HG03039 (cell line): Measurements from ENCODE around the gene SLC43A3.
"Not testable (repeated sequence)": the region's sequence is repeated elsewhere in the genome, so short reads cannot be mapped to it uniquely, and the experiment has no call there.

Experiments
- ATAC-seq: cut with Tn5 transposase; IDR thresholded peaks from one replicate; pipeline ENCODE4 v1.9.1; 2021; ENCODE audit warnings: mild to moderate bottlenecking, moderate library complexity; ENCODE audit not compliant: unreplicated experiment

The SLC43A3 gene

GRCh38 chr11:57361420-57361819, 65.5 kb downstream of the SLC43A3 start:
- not testable (repeated sequence) for ATAC-seq

DNA sequence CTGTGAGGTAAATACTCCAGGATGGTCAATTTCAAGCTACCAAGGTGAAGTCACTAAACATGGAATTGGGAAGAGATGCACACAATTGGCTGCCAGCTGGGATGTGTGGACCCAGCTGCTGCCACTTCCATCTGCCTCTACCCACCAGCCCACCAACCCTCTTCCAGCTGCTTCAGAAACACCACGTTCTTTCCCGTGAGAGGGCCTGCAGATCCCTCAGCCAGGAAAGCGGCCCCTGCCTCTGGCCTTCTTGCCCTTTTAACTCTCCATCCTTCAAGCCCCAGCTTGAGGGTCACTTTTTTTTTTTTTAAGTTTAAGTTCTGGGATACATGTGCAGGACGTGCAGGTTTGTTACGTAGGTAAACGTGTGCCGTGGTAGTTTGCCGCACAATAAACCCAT, 65.9 kb downstream of the SLC43A3 start:
- no peak for ATAC-seq

DNA sequence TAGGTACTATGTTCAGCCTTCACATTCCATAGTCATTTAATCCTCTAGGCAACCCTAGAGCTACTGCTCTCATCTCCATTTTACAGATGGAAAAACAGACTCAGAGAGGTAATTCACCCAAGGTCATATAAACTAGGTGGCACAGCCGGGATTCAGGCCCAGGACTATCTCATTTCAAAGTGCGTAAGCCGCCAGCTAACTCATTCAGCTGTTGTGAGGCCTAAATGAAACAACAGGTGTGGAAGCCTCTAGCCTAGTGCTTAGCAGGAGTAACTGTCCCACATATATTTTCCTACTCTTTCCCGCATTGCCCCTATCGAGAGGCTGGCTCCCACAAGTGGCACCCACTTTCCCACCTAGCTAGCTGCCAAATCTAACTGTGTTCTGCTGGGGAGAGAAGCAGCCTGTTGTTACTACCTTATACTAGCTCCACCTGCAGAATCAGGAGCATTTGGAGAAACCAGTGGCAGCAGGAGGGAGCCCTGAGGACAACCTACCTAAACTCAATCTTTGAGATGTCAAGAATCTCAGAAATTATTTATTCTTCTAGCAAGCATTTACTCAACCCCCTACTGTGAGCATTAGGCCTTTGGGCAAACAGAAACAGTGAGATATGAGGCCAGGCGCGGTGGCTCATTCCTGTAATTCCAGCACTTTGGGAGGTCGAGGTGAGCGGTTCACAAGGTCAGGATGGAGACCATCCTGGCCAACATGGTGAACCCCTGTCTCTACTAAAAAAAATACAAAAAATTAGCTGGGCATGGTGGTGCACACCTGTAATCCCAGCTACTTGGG, 66.8 kb downstream of the SLC43A3 start:
- ATAC-seq, result no peak

- no peak for ATAC-seq
These were observed 67.5 kb downstream of the SLC43A3 start for GRCh38 chr11:57359396-57359795.

DNA sequence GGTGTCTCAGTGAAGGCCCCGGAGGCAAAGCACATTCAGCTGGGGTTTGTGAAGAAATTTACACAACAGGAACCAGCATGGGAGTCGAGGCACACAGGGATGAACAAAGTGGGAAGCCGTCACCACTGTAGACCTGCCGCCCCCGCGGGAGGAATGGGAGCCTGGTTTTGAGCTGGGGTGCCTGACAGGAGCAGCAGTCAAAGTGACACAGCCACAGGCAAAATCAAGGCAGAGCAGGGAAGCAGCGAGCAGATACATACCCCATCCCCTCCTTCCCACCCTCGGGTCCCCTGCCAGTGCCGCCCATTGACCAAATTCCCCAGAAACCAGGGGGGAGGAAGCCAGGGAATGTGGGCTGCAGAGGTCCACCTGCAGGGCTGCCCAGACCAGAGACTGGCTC, 67.9 kb downstream of the SLC43A3 start:
- no peak for ATAC-seq

- no peak for ATAC-seq
These were observed 68.4 kb downstream of the SLC43A3 start for GRCh38 chr11:57358543-57358961.

DNA sequence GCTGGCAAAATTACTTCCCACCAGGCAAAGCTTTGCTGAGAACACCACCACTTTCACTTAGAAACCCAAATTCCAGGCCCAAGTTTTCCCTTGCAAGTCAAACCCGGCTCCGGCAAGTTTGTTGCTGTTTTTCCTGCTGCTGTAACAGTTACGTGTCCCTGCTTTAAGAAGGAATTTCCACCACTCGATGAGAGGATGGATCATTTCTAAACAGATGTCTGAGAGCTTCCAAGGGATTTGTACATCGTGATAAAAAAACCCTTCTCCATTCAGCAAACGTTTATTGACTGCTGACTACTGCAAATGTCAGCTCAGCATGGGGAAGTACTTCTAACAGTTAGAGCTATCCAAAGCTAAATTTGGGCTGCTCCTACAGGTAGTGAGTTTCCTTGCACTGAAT, 69.1 kb downstream of the SLC43A3 start:
- ATAC-seq, result no peak

- no peak for ATAC-seq
These were observed 69.6 kb downstream of the SLC43A3 start for GRCh38 chr11:57357310-57357709.
